GM19193 (cell line): Measurements from ENCODE around the gene PRKCE.

Experiments used
- POLR2A ChIP-seq: IDR thresholded peaks from 4 replicates; pipeline ENCODE4 v1.6.1; 2011; ENCODE audit not compliant: insufficient read depth, insufficient read length; ENCODE audit errors: extremely low read depth

Gene PRKCE

GRCh38 chr2:45852450-45853150 lies 201.1 kb downstream of the PRKCE start:
- TF ChIP-seq POLR2A, result no peak

- TF ChIP-seq POLR2A, result no peak
Observed at GRCh38 chr2:45855374-45855773, 203.9 kb downstream of the PRKCE start.

- no peak for TF ChIP-seq POLR2A
Observed at GRCh38 chr2:45856391-45857274, 205.2 kb downstream of the PRKCE start.

- TF ChIP-seq POLR2A, result no peak
Observed at GRCh38 chr2:45857275-45857609, 205.8 kb downstream of the PRKCE start.

DNA sequence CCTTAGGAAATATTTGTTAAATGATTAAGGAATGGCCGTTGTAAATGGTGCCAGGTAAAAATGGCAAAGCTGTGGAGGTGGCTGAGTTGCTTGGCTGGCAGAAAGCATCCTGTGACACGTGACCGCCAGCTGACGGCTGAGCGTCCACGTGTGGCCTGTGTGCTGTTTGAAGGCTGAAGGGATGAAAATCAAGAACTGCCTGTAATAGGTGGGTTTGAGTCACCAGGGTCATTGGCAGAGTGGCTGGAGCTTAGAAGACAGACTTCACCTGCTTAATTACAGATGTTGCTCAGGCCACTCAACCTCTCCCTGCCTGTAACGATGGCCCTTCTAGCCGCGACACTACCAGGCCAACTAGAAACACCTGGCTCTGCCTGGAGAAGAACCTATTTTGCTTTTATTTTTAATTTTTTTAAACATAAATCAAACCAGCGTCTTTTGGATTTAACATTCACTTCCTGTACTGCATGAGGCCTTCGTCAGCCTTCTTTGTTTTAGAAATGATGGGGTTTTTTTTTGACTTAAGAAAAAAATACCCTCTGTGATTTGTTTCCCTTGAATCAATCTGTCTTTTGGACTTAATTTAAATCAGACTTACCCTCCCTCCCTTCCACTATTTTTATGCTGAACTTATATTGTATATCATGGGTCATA lies 206.5 kb downstream of the PRKCE start:
- no peak for TF ChIP-seq POLR2A

DNA sequence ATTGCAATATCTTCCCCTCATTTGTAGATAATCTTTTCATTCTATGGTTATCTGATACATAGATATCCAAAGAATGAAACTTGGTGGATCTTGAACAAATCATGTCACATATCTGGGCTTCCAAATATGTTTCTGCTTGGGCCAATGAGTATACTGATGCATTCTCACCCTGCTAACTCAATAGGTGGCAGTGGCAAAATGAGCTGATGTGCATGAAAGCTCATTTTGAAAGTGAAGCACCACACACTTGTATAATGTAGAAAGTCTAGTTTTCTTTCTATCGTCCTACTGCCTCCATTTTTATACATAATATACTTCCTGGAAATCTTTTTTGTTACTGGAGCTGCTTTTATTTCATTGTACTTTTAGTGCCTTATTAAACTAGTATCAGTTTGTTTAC lies 208.2 kb downstream of the PRKCE start:
- TF ChIP-seq POLR2A, result no peak

- TF ChIP-seq POLR2A, result no peak
Observed at GRCh38 chr2:45860136-45861121, 209.0 kb downstream of the PRKCE start.

DNA sequence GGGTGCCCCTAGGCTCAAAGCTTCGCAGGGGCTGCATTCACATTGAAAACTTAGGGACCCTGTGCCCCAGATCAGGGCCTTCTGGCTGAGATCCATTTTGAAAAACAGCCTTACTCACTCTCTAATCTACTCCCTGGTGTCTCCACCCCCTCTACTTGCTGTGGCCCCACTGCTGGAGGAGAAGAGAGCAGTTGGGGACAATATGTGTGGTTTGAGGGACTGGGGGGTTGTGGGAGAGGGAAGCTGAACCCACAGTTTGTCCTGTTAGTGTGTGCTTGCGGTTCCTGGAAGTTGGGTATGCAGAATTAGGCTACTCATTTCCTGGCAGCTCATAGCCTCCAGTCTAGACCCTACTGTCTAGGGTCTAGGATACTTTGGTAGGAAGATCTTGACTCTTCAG lies 211.4 kb downstream of the PRKCE start:
- TF ChIP-seq POLR2A, result no peak

- no peak for TF ChIP-seq POLR2A
Observed at GRCh38 chr2:45864121-45864520, 212.6 kb downstream of the PRKCE start.

GRCh38 chr2:45867349-45867748 lies 215.9 kb downstream of the PRKCE start:
- TF ChIP-seq POLR2A, result no peak

DNA sequence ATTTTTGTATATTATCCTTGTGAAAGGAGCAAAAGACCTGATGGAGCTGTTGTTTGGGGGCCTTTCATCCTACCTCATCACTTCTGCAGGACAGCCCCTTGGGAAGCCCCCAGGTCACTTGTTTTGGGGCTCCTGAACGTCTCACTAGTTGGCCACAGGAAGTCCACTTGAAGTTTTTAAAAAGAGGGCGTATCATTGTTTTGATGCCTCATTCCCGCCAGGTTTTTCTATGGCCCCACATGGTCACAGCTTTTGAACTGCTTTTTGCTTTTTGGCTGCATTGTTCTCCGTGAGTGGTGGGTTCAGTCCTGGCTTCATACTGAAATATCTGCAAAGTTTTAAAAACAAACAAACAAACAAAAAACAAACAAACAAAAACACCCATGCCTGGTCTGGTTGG lies 216.3 kb downstream of the PRKCE start:
- TF ChIP-seq POLR2A, result no peak

DNA sequence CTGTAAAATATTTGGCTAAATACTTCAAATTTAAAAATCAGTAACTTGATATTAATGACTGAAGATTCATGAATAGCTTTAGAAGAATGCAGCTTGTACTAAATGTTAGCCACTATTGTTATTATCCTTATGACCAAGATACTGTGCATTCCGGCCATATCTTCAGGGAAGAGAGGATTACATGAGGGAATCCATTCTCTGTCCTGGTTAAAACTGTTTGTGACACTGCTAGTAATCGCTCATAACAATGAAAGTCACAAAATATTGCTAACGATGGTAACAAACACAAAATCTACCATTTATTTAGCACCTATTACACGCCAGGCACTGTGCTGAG lies 217.7 kb downstream of the PRKCE start:
- TF ChIP-seq POLR2A, result no peak

DNA sequence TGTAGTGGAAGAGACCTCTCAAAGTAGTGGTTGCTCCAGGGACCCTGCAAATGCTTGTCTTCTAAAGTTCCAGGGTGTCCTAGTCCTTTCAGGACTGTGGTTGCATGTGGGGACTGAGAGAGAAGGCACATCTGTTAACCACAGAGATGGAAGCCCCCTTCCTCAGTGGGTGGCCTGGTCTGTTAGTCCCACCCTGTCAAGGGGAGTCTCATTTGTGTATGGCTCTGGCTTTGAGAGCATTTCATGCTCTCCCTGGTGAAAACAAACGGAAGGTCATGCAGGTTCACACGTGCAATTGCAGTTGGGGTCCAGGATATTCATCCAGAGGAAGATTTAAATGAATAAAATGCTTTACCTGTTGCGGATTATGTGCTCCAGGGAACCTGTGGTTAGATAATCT lies 219.6 kb downstream of the PRKCE start:
- TF ChIP-seq POLR2A, result no peak

- TF ChIP-seq POLR2A, result no peak
Observed at GRCh38 chr2:45871541-45871940, 220.1 kb downstream of the PRKCE start.

DNA sequence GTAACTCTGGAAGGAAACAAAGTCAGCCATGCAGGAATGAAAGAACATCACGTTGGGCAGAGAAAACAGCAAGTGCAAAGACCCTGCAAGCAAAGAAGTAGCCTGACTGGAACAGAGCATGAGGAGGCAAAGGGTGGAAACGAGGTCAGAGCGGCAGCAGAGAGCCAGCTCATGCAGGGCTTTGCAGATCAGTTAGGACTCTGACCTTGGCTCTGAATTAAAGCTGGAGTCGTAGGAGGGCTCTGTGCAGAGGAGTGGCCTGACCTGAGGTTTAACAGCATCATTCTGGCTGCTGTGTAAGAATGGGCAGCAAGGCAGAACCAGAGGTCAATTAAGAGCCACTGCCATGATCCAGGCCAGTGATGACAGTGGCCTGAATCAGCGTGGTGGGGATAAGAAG lies 220.7 kb downstream of the PRKCE start:
- TF ChIP-seq POLR2A, result no peak
